Lower lobe of right lung (tissue), 2 donors: ENCODE data around the gene GNAQ. TPM values are rescaled to one million over a fixed set of nuclear protein-coding genes. Genes with fewer than 3 reads are reported as not detected.
"Not testable (repeated sequence)": the region's sequence is repeated elsewhere in the genome, so short reads cannot be mapped to it uniquely, and the experiment has no call there.

Experiments
- ATAC-seq, 2 donors: fragments of 200-7000 bp; cut with Tn5 transposase; one replicate each; pipeline ENCODE4 v1.9.1; 2020 to 2022; ENCODE audit warnings: mild to moderate bottlenecking in 2 of 2, moderate library complexity in 2 of 2
- DNase-seq: peaks from one replicate; pipeline ENCODE4 v3.0.0-alpha.2; 2020
- H3K27ac ChIP-seq: fragments of 200-600 bp; one replicate; pipeline ENCODE4 v1.8.0; 2022
- H3K27me3 ChIP-seq: fragments of 200-600 bp; one replicate; pipeline ENCODE4 v1.8.0; 2022; ENCODE audit warnings: low read depth
- H3K36me3 ChIP-seq: fragments of 200-600 bp; one replicate; pipeline ENCODE4 v1.8.0; 2022; ENCODE audit warnings: mild to moderate bottlenecking
- H3K4me1 ChIP-seq: fragments of 200-600 bp; one replicate; pipeline ENCODE4 v1.8.0; 2022
- H3K4me3 ChIP-seq: fragments of 200-600 bp; one replicate; pipeline ENCODE4 v1.8.0; 2022; ENCODE audit warnings: mild to moderate bottlenecking
- H3K9me3 ChIP-seq: fragments of 200-600 bp; one replicate; pipeline ENCODE4 v1.8.0; 2022
- intact Hi-C: fragments of 100-400 bp; cut with DNase I; formaldehyde crosslinking; loops from one replicate; pipeline ENCODE4 v1.11.0; 2022
- total RNA-seq: library from RNA; stranded (reverse); fragmentation: NEBNext Ultra II Directional; extraction: Animal tissue kit (Norgen Biotek cat#: 25700); gene quantifications from one replicate; pipeline ENCODE4 v1.2.1, GENCODE V29; 2021
- TF ChIP-seq, protein P1 (sequence below): fragments of 200-600 bp; IDR thresholded peaks from one replicate; pipeline ENCODE4 v1.8.0; 2022; ENCODE audit warnings: antibody characterized with exemption, mild to moderate bottlenecking
- donor health status: DM: no; HTN: yes; CAD: no; lungs with severe emphysema.

Gene GNAQ
- total RNA-seq, 1 donor from 2014 or later, result 130 TPM

DNA sequence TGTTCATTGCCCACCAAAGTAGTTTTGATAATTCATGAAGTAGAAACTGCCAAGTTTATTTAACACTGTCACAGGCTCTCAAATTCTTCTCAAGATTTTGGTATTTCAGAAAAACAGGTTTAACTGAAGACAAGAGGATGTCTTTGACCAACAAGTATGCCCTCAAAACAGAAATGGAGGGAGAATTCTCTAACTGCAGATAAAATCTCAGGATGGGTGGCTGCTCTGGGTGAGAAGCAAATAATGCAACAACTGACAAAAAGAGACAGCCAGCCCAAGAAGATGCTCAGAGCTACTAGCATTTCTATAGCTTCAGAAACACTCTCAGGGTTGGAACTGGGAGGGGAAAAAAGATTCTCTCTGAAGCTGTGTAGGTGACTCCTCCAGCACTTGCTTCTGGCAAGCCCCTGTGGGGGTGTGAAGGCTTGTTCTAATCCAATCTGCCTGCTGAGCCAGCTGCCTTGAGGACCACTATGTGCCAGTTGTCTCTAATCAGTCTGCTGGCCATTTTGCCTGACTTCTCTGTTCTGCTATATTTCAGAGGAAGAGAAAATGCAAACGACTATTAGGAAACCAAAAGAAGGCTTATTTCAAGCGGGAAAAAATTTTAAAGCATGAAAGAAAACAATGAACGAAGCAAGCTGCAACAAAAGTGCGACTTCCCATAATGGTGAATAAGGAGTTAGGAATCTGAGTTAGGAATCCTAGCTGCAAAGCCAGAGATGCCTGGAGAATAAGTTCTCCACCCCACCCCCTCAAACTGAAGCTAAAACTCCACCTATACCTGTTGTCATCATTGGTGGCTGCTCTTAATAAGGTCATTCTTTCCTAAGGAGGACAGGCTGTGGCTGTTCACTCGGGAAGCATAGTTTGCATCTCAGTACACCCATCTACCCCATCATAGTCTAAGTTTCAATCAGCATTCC, 147.5 kb downstream of the GNAQ start:
- DNase-seq (no peak), ATAC-seq (peak in 1 of 2 donors; percentile 5)
- Histone ChIP-seq H3K4me3 (no peak overlapping the region), H3K4me1 (peaks cover 35% of the 10 kb centered on the region), H3K36me3 (no peaks in the 10 kb centered on the region), H3K9me3 (no peaks in the 10 kb centered on the region), H3K27me3 (no peaks in the 10 kb centered on the region), H3K27ac (no peak overlapping the region)
- intact Hi-C loops, result no loop called here
- TF ChIP-seq, protein P1, sequence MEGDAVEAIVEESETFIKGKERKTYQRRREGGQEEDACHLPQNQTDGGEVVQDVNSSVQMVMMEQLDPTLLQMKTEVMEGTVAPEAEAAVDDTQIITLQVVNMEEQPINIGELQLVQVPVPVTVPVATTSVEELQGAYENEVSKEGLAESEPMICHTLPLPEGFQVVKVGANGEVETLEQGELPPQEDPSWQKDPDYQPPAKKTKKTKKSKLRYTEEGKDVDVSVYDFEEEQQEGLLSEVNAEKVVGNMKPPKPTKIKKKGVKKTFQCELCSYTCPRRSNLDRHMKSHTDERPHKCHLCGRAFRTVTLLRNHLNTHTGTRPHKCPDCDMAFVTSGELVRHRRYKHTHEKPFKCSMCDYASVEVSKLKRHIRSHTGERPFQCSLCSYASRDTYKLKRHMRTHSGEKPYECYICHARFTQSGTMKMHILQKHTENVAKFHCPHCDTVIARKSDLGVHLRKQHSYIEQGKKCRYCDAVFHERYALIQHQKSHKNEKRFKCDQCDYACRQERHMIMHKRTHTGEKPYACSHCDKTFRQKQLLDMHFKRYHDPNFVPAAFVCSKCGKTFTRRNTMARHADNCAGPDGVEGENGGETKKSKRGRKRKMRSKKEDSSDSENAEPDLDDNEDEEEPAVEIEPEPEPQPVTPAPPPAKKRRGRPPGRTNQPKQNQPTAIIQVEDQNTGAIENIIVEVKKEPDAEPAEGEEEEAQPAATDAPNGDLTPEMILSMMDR, result no peak

DNA sequence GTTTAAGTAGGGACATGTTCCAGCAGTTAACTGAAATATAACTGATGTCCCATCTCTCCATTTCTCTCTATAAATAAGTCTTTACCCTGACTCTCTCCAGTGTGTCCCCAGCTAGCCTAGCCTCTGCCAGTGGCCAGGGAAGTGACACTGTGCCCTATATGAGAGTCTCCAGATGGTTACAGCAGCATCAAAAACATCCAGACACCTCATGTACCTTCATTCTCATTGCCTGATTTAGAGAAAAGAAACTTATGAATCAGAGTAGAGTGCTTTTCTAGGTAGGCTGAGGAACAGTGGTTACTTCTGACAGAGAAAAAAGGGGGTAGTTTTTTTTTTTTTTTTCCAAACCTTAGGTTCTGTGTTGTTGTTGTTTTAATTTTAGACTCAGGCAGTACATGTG, 148.5 kb downstream of the GNAQ start:
- Histone ChIP-seq H3K9me3 (no peaks in the 10 kb centered on the region), H3K27ac (no peak overlapping the region), H3K4me1 (peaks cover 41% of the 10 kb centered on the region), H3K4me3 (no peak overlapping the region), H3K27me3 (no peaks in the 10 kb centered on the region), H3K36me3 (no peaks in the 10 kb centered on the region)
- DNase-seq (no peak), ATAC-seq (no peak)
- TF ChIP-seq, protein P1, result no peak
- intact Hi-C loops, result no loop called here

- H3K4me3 ChIP-seq, result no peak overlapping the region
- TF ChIP-seq, protein P1, result no peak
- intact Hi-C loops, result no loop called here
- ATAC-seq, result no peak
- no peak for DNase-seq
- H3K9me3 ChIP-seq, result no peaks in the 10 kb centered on the region
- H3K4me1 ChIP-seq, result peaks cover 37% of the 10 kb centered on the region
- no peaks in the 10 kb centered on the region for H3K27me3 ChIP-seq
- H3K36me3 ChIP-seq, result no peaks in the 10 kb centered on the region
- no peak overlapping the region for H3K27ac ChIP-seq
These were observed 149.3 kb downstream of the GNAQ start for GRCh38 chr9:77882294-77882693.

GRCh38 chr9:77881634-77882033, 150.0 kb downstream of the GNAQ start:
- intact Hi-C loops, H3K9me3 ChIP-seq, DNase-seq, ATAC-seq, H3K36me3 ChIP-seq, H3K4me3 ChIP-seq, H3K27me3 ChIP-seq, H3K27ac ChIP-seq: not testable (repeated sequence)
- H3K4me1 ChIP-seq, result peaks cover 40% of the 10 kb centered on the region

DNA sequence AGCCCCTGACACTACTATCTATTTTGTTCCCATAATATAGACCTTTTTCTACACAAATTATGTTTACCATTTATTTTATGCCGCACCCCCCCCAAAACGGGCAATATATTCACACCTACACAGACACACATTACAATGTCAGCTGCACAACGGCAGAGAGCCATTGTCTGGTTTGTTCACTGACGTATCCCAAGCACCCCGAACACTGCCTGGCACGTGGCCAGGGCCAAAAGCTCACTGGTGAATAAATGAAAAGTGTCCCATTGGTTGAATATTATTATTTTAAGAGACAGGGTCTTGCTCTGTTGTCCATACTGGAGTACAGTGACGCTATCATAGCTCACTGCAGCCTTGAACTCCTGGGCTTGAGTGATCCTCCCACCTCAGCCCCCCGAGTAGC, 150.5 kb downstream of the GNAQ start:
- ATAC-seq, result no peak
- Histone ChIP-seq H3K36me3 (no peaks in the 10 kb centered on the region), H3K4me1 (peaks cover 46% of the 10 kb centered on the region), H3K9me3 (no peaks in the 10 kb centered on the region), H3K27ac (no peak overlapping the region), H3K4me3 (no peak overlapping the region), H3K27me3 (no peaks in the 10 kb centered on the region)
- no peak for DNase-seq
- TF ChIP-seq, protein P1, result no peak
- intact Hi-C loops, result no loop called here

- ATAC-seq, result peak in 1 of 2 donors; percentile 61
- intact Hi-C loops, result no loop called here
- no peak for DNase-seq
These were observed 152.1 kb downstream of the GNAQ start for GRCh38 chr9:77879437-77879943.

DNA sequence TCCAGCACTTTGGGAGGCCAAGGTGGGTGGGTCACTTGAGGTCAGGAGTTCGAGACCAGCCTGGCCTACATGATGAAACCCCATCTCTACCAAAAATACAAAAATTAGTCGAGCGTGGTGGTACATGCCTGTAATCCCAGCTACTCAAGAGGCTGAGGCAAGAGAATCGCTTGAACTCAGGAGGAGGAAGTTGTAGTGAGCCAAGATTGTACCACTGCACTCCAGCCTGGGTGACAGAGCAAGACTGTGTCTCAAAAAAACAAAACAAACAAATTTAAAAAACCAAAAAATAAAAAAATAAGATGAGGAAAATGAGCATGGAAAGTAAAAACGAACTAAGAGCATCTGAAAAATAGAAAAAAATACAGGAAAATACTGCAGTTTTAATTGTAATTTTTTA, 152.8 kb downstream of the GNAQ start:
- DNase-seq, ATAC-seq, H3K36me3 ChIP-seq, H3K27ac ChIP-seq, H3K9me3 ChIP-seq, intact Hi-C loops, H3K27me3 ChIP-seq, H3K4me3 ChIP-seq: not testable (repeated sequence)
- peaks cover 33% of the 10 kb centered on the region for H3K4me1 ChIP-seq

More at GRCh38 chr9:77879437-77879943, 152.1 kb downstream of the GNAQ start:
- no peak overlapping the region for H3K27ac ChIP-seq
- H3K36me3 ChIP-seq, result no peaks in the 10 kb centered on the region
- no peaks in the 10 kb centered on the region for H3K27me3 ChIP-seq
- TF ChIP-seq, protein P1, result no peak
- H3K4me1 ChIP-seq, result peaks cover 40% of the 10 kb centered on the region
- no peak overlapping the region for H3K4me3 ChIP-seq
- no peaks in the 10 kb centered on the region for H3K9me3 ChIP-seq
